Caco-2 (cell line): ENCODE results near the gene ABCF2. TPM values are rescaled to one million over a fixed set of nuclear protein-coding genes. Genes with fewer than 3 reads are reported as not detected.

Experiments
- BruUV-seq: library from RNA; stranded (reverse); fragments of 400-500 nt; replicated peaks from 2 replicates; lab custom pipeline; 2021; lab: Mats Ljungman, UMichigan
- CTCF ChIA-PET: fragments of 300-600 bp; sonication (Branson Sonifier 250); formaldehyde crosslinking; loops from one replicate; lab custom pipeline; 2022; ENCODE audit warnings: antibody characterized with exemption; lab: Charles Lee
- POLR2A ChIA-PET: fragments of 300-600 bp; sonication (Branson Sonifier 250); formaldehyde crosslinking; loops from one replicate; lab custom pipeline; 2022; ENCODE audit warnings: antibody characterized with exemption; lab: Charles Lee
- DNase-seq, 2 experiments: peaks; one replicate each; pipeline versions ENCODE4 v3.0.0 to v3.0.0-alpha.2; 2020 to 2022
- H3K27me3 ChIP-seq: replicated peaks from 2 replicates; pipeline ENCODE4 v1.6.0; 2011; ENCODE audit warnings: low read length; ENCODE audit not compliant: control insufficient read depth, insufficient read depth
- H3K36me3 ChIP-seq: 2 replicates; pipeline ENCODE4 v1.5.1; 2011; ENCODE audit warnings: low read length; ENCODE audit not compliant: control insufficient read depth, insufficient read depth
- H3K4me1 ChIP-seq: fragments of 250-450 bp; sonication (Bioruptor Pico); 2 replicates; pipeline ENCODE4 v1.5.1; 2020; ENCODE audit warnings: mild to moderate bottlenecking
- H3K4me3 ChIP-seq: 2 replicates; pipeline ENCODE4 v1.5.1; 2011; ENCODE audit warnings: low read depth, mild to moderate bottlenecking, control low read depth, low read length
- H3K9me3 ChIP-seq: fragments of 250-450 bp; sonication (Bioruptor Pico); 2 replicates; pipeline ENCODE4 v1.5.1; 2020; ENCODE audit warnings: mild to moderate bottlenecking, moderate library complexity
- H3K27ac Mint-ChIP-seq: one replicate; pipeline ENCODE4 v1.8.0; 2022; ENCODE audit warnings: mixed read lengths; ENCODE audit not compliant: unreplicated experiment
- H3K27me3 Mint-ChIP-seq: one replicate; pipeline ENCODE4 v1.8.0; 2022; ENCODE audit warnings: mixed read lengths; ENCODE audit not compliant: insufficient read depth, unreplicated experiment
- H3K36me3 Mint-ChIP-seq: one replicate; pipeline ENCODE4 v1.8.0; 2022; ENCODE audit warnings: mild to moderate bottlenecking, mixed read lengths; ENCODE audit not compliant: insufficient read depth, unreplicated experiment
- H3K4me1 Mint-ChIP-seq: one replicate; pipeline ENCODE4 v1.8.0; 2022; ENCODE audit warnings: low read depth, mixed read lengths; ENCODE audit not compliant: unreplicated experiment
- H3K4me3 Mint-ChIP-seq: one replicate; pipeline ENCODE4 v1.8.0; 2022; ENCODE audit warnings: mild to moderate bottlenecking, moderate library complexity, mixed read lengths; ENCODE audit not compliant: unreplicated experiment
- H3K9me3 Mint-ChIP-seq: one replicate; pipeline ENCODE4 v1.8.0; 2022; ENCODE audit warnings: mixed read lengths; ENCODE audit not compliant: unreplicated experiment
- CTCF ChIP-seq, 2 experiments: fragments of 200-600 bp in 1 of 2; IDR thresholded peaks; 1 replicate in 1 of 2; 2 replicates in 1 of 2; pipeline versions ENCODE4 v1.5.1 to v1.8.0; 2011 to 2022; ENCODE audit warnings: antibody characterized with exemption in 1 of 2, control low read depth in 1 of 2, inconsistent platforms in 1 of 2, low read depth in 1 of 2, low read length in 1 of 2, mild to moderate bottlenecking in 1 of 2, moderate library complexity in 1 of 2; ENCODE audit not compliant: insufficient read depth in 1 of 2, severe bottlenecking in 1 of 2, unreplicated experiment in 1 of 2
- intact Hi-C: fragments of 100-400 bp; cut with micrococcal nuclease; formaldehyde crosslinking; loops from one replicate; pipeline ENCODE4 v1.10.0; 2022; ENCODE audit not compliant: unreplicated experiment
- total RNA-seq: library from RNA; stranded (reverse); gene quantifications from 2 replicates; pipeline ENCODE4 v1.2.3, GENCODE V29; 2022

ABCF2 gene
- total RNA-seq, 1 experiment from 2014 or later: 57.8 TPM

GRCh38 chr7:151240942-151241754 is 14.1 kb upstream of the ABCF2 start:
- peaks cover 8% of the 10 kb centered on the region; the same call in 1 of the 2 replicates for H3K4me1 ChIP-seq
- no peak for DNase-seq
- no peaks in the 10 kb centered on the region for H3K9me3 ChIP-seq
- no peaks in the 10 kb centered on the region for H3K27me3 ChIP-seq
- Mint-ChIP-seq H3K27me3 (no peaks in the 10 kb centered on the region), H3K4me3 (no peak overlapping the region), H3K36me3 (peaks cover 40% of the 10 kb centered on the region), H3K27ac (no peak overlapping the region), H3K9me3 (no peaks in the 10 kb centered on the region), H3K4me1 (peaks cover 13% of the 10 kb centered on the region)
- no peak for TF ChIP-seq CTCF (IDR thresholded peaks at IDR 0.05; ENCODE audit: insufficient read depth in 1 of 2, low read depth in 1 of 2, low read length in 1 of 2, severe bottlenecking in 1 of 2, unreplicated experiment in 1 of 2)
- no peaks in the 10 kb centered on the region for H3K36me3 ChIP-seq
- intact Hi-C loops: no loop called here
- no peak overlapping the region for H3K4me3 ChIP-seq
- POLR2A ChIA-PET: interaction anchor here (0.6 to 1.0 kb wide), 2 partner anchors 14 to 178 kb away, joined by 6 to 8 read pairs; partner anchors contain the start of gene ABCF2
- BruUV-seq: no TSS peak
- CTCF ChIA-PET: no interaction called here

DNA sequence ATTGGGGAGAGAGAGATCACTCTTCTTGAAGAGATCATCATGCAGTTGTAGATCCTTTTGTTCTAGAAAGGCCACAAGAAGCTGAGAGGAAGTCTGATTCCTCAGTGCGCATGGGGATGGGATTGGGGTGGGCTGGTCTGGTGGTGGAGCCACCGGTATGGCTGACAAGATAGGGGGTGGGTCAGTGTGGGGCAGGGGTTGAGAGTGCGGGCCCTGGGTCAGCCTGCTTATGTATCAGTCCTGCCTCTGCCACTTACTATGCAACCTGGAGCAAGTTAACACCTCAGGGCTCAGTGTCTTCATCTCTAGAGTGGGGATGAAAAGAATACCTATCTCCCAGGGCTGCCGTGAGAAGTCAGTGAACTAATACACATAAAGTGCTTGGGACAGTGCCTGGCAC is 13.5 kb upstream of the ABCF2 start:
- Mint-ChIP-seq H3K9me3 (no peaks in the 10 kb centered on the region), H3K27me3 (no peaks in the 10 kb centered on the region), H3K36me3 (peaks cover 41% of the 10 kb centered on the region), H3K4me3 (no peak overlapping the region), H3K4me1 (peaks cover 13% of the 10 kb centered on the region), H3K27ac (peak overlapping the region; percentile 67)
- H3K9me3 ChIP-seq: no peaks in the 10 kb centered on the region
- ChIA-PET POLR2A (interaction anchor here (1.0 kb wide), 1 partner anchor 13 kb away, joined by 8 read pairs; the partner anchor contains the start of gene ABCF2), CTCF (no interaction called here)
- H3K4me1 ChIP-seq: peaks cover 8% of the 10 kb centered on the region; the same call in 1 of the 2 replicates
- BruUV-seq: no TSS peak
- H3K27me3 ChIP-seq: no peaks in the 10 kb centered on the region
- DNase-seq: no peak
- no peaks in the 10 kb centered on the region for H3K36me3 ChIP-seq
- TF ChIP-seq CTCF (IDR thresholded peaks at IDR 0.05; ENCODE audit: insufficient read depth in 1 of 2, low read depth in 1 of 2, low read length in 1 of 2, severe bottlenecking in 1 of 2, unreplicated experiment in 1 of 2): no peak
- no peak overlapping the region for H3K4me3 ChIP-seq
- intact Hi-C loops: no loop called here

GRCh38 chr7:151239837-151240459 is 12.9 kb upstream of the ABCF2 start:
- no peak for TF ChIP-seq CTCF (IDR thresholded peaks at IDR 0.05; ENCODE audit: insufficient read depth in 1 of 2, low read depth in 1 of 2, low read length in 1 of 2, severe bottlenecking in 1 of 2, unreplicated experiment in 1 of 2)
- POLR2A ChIA-PET: interaction anchor here (1.0 kb wide), 1 partner anchor 13 kb away, joined by 8 read pairs; the partner anchor contains the start of gene ABCF2
- H3K4me1 Mint-ChIP-seq: peaks cover 13% of the 10 kb centered on the region
- H3K27me3 Mint-ChIP-seq: no peaks in the 10 kb centered on the region
- DNase-seq: no peak
- H3K4me3 ChIP-seq: no peak overlapping the region
- H3K27ac Mint-ChIP-seq: peak overlapping the region; percentile 67
- intact Hi-C loops: no loop called here
- CTCF ChIA-PET: no interaction called here
- H3K9me3 ChIP-seq: no peaks in the 10 kb centered on the region
- H3K27me3 ChIP-seq: no peaks in the 10 kb centered on the region
- H3K9me3 Mint-ChIP-seq: no peaks in the 10 kb centered on the region
- peaks cover 8% of the 10 kb centered on the region; the same call in 1 of the 2 replicates for H3K4me1 ChIP-seq
- H3K4me3 Mint-ChIP-seq: no peak overlapping the region
- no peaks in the 10 kb centered on the region for H3K36me3 ChIP-seq
- peaks cover 41% of the 10 kb centered on the region for H3K36me3 Mint-ChIP-seq
- no TSS peak for BruUV-seq
